Lung (tissue), 12 donors: ENCODE measurements around the gene CYB5R4. TPM values are rescaled to one million over a fixed set of nuclear protein-coding genes. Genes with fewer than 3 reads are reported as not detected.

Experiments used
- ATAC-seq: fragments of 200-7000 bp; cut with Tn5 transposase; one replicate; pipeline ENCODE4 v1.9.1; 2020; ENCODE audit warnings: moderate number of reproducible peaks; ENCODE audit not compliant: insufficient read depth, low FRiP score
- DNase-seq, 3 donors: peaks; one replicate each; pipeline ENCODE4 v3.0.0-alpha.2; 2013 to 2017
- H3K27ac ChIP-seq, 2 donors: one replicate each; pipeline ENCODE4 v1.5.1; 2013; ENCODE audit warnings: mild to moderate bottlenecking in 2 of 2, moderate library complexity in 2 of 2, control low read depth in 1 of 2, inconsistent platforms in 1 of 2, low read depth in 1 of 2, low read length in 1 of 2
- H3K27me3 ChIP-seq, 3 donors: one replicate each; pipeline ENCODE4 v1.5.1; 2013; ENCODE audit warnings: low read length in 2 of 3; ENCODE audit not compliant: control insufficient read depth in 3 of 3, insufficient read depth in 3 of 3
- H3K36me3 ChIP-seq, 4 donors: one replicate each; pipeline ENCODE4 v1.5.1; 2013; ENCODE audit warnings: low read length in 4 of 4, mild to moderate bottlenecking in 1 of 4, moderate library complexity in 1 of 4; ENCODE audit not compliant: control insufficient read depth in 4 of 4, insufficient read depth in 4 of 4
- H3K4me1 ChIP-seq, 5 donors: one replicate each; pipeline ENCODE4 v1.5.1; 2013; ENCODE audit warnings: low read length in 5 of 5, mild to moderate bottlenecking in 2 of 5, moderate library complexity in 1 of 5; ENCODE audit not compliant: control insufficient read depth in 5 of 5, insufficient read depth in 5 of 5
- H3K4me3 ChIP-seq: one replicate; pipeline ENCODE4 v1.5.1; 2013; ENCODE audit warnings: mild to moderate bottlenecking, control low read depth, moderate library complexity
- H3K9ac ChIP-seq, 2 donors: one replicate each; pipeline ENCODE4 v1.5.1; 2013; ENCODE audit warnings: low read length in 2 of 2, control low read depth in 1 of 2; ENCODE audit not compliant: insufficient read depth in 1 of 2
- H3K9me3 ChIP-seq, 4 donors: one replicate each; pipeline ENCODE4 v1.5.1; 2013; ENCODE audit warnings: low read length in 3 of 4, mild to moderate bottlenecking in 1 of 4, moderate library complexity in 1 of 4; ENCODE audit not compliant: control insufficient read depth in 4 of 4, insufficient read depth in 3 of 4
- WGBS, 2 donors: extraction: QIAGEN DNeasy Blood & Tissue Kit; methylation state at CpG; one replicate each; pipeline ENCODE4 v1.1.7; 2013; 5-methylcytosine and 5-hydroxymethylcytosine counted together
- polyA plus RNA-seq, 2 donors: library from polyadenylated mRNA; stranded (reverse); fragments of 200-250 nt; gene quantifications; one replicate each; pipeline ENCODE4 v1.2.1, GENCODE V29; 2013
- total RNA-seq, 2 donors: library from RNA; depleted of rRNA in 1 of 2; stranded (reverse); fragments of >200 nt in 1 of 2; gene quantifications; one replicate each; pipeline ENCODE4 v1.2.1, GENCODE V29; 2014 to 2021
- TF ChIP-seq, protein P1 (sequence below): IDR thresholded peaks from 2 replicates; pipeline ENCODE4 v1.5.1; 2012; ENCODE audit warnings: mild to moderate bottlenecking; ENCODE audit errors: control extremely low read depth, extremely low read depth
- donor health status: control.
- donor health status: control.
- donor health status: Bipolar disorder and iron deficiency.
- donor health status: healthy.
- donor health status: DM: yes; HTN: yes; CAD: no.

CYB5R4 gene
- total and polyA plus RNA-seq, 4 donors = 4.6 to 41.4 (median 24.9) TPM

DNA sequence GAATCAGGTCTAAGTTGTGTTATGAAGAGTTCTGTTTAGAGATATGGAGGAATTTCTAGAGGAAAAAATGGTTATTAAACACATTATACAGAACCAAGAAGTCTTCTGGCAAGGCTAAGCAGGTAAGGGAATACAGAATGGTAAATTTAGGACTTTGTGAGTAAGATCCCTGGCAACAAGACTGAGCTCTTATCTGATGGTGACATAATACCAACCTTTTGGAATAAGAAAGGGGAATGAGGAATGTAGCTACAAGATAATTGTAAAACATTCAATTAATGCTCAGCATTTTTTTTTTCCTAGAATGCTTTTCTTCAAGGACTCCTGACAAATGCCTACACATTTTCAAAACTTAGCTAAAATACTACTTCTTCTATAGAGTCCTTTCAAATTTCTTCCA, 51.8 kb downstream of the CYB5R4 start:
- Histone ChIP-seq H3K27ac (no peak overlapping the region), H3K36me3 (peaks cover 0 to 1% (median 0%) of the 10 kb centered on the region in 4 donors)
- ATAC-seq = no peak

DNA sequence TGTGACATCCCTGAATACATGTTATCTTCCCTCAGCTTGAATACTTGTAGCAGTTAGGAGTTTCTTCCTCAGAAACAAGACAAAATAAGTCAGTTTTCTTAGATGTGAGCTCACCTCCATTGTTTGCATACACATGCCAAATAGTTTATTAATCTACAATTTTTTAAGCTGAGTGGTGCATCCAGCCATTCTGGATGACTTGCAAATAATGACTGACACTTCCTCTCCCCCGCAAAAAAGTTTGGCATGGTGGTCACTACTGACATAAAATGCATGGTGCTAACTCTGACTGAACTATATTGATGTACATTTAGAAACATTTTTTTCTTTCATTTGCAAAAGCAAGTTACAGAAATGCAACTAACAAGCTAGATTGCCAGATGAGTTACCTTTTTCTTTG, 55.5 kb downstream of the CYB5R4 start:
- Histone ChIP-seq H3K27ac (no peak overlapping the region), H3K4me3 (no peak overlapping the region), H3K9ac (no peak overlapping the region), H3K9me3 (no peaks in the 10 kb centered on the region), H3K27me3 (no peaks in the 10 kb centered on the region), H3K4me1 (peaks cover 0 to 5% (median 0%) of the 10 kb centered on the region in 5 donors), H3K36me3 (no peaks in the 10 kb centered on the region)
- WGBS, 2 donors = 31 to 59% methylated on average over 1 of the region's 1 CpG
- DNase-seq (no peak), ATAC-seq (no peak)
- TF ChIP-seq, protein P1, sequence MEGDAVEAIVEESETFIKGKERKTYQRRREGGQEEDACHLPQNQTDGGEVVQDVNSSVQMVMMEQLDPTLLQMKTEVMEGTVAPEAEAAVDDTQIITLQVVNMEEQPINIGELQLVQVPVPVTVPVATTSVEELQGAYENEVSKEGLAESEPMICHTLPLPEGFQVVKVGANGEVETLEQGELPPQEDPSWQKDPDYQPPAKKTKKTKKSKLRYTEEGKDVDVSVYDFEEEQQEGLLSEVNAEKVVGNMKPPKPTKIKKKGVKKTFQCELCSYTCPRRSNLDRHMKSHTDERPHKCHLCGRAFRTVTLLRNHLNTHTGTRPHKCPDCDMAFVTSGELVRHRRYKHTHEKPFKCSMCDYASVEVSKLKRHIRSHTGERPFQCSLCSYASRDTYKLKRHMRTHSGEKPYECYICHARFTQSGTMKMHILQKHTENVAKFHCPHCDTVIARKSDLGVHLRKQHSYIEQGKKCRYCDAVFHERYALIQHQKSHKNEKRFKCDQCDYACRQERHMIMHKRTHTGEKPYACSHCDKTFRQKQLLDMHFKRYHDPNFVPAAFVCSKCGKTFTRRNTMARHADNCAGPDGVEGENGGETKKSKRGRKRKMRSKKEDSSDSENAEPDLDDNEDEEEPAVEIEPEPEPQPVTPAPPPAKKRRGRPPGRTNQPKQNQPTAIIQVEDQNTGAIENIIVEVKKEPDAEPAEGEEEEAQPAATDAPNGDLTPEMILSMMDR = no peak

More for the DNA sequence above, 51.8 kb downstream of the CYB5R4 start:
- no peak for DNase-seq
- H3K27me3 ChIP-seq = no peaks in the 10 kb centered on the region
- TF ChIP-seq, protein P1 = no peak
- H3K4me1 ChIP-seq = peaks cover 0 to 5% (median 0%) of the 10 kb centered on the region in 5 donors
- H3K4me3 ChIP-seq = no peak overlapping the region
- H3K9ac ChIP-seq = no peak overlapping the region
- no peaks in the 10 kb centered on the region for H3K9me3 ChIP-seq

- Histone ChIP-seq H3K9ac (no peak overlapping the region), H3K36me3 (peaks cover 0 to 3% (median 1%) of the 10 kb centered on the region in 4 donors), H3K9me3 (no peaks in the 10 kb centered on the region), H3K27me3 (no peaks in the 10 kb centered on the region), H3K27ac (no peak overlapping the region), H3K4me3 (no peak overlapping the region), H3K4me1 (peaks cover 0 to 5% (median 0%) of the 10 kb centered on the region in 5 donors)
- ATAC-seq = no peak
- TF ChIP-seq, protein P1 = no peak
- DNase-seq = no peak
Measured at GRCh38 chr6:83917001-83917400, 57.5 kb downstream of the CYB5R4 start.

GRCh38 chr6:83920017-83920416, 60.5 kb downstream of the CYB5R4 start:
- WGBS, 2 donors = 95 to 97% methylated on average over 1 of the region's 1 CpG
- Histone ChIP-seq H3K9me3 (no peaks in the 10 kb centered on the region), H3K4me3 (no peak overlapping the region), H3K36me3 (peaks cover 0 to 10% (median 1%) of the 10 kb centered on the region in 4 donors), H3K27me3 (no peaks in the 10 kb centered on the region), H3K9ac (no peak overlapping the region), H3K27ac (no peak overlapping the region), H3K4me1 (peaks cover 0 to 2% (median 0%) of the 10 kb centered on the region in 5 donors)
- DNase-seq (no peak), ATAC-seq (no peak)
- TF ChIP-seq, protein P1 = no peak
